NCI-H1694 (cell line): ENCODE data around the gene OTOG.
"Not testable (repeated sequence)": the region's sequence is repeated elsewhere in the genome, so short reads cannot be mapped to it uniquely, and the experiment has no call there.

Experiments
- DNase-seq: peaks from one replicate; lab custom pipeline; 2025; lab: John Stamatoyannopoulos, UW

OTOG gene

GRCh38 chr11:17605651-17606122 is 58.6 kb downstream of the OTOG start:
- no peak for DNase-seq

- no peak for DNase-seq
Measured at GRCh38 chr11:17606233-17607082, 59.4 kb downstream of the OTOG start.

GRCh38 chr11:17607083-17607429 is 60.0 kb downstream of the OTOG start:
- no peak for DNase-seq

- DNase-seq = no peak
Measured at GRCh38 chr11:17607591-17608570, 60.8 kb downstream of the OTOG start.

GRCh38 chr11:17608821-17609220 is 61.8 kb downstream of the OTOG start:
- no peak for DNase-seq

- DNase-seq = no peak
Measured at GRCh38 chr11:17609291-17610084, 62.4 kb downstream of the OTOG start.

GRCh38 chr11:17610085-17610894 is 63.2 kb downstream of the OTOG start:
- no peak for DNase-seq

GRCh38 chr11:17611049-17611448 is 64.0 kb downstream of the OTOG start:
- no peak for DNase-seq

GRCh38 chr11:17611503-17612220 is 64.6 kb downstream of the OTOG start:
- DNase-seq = no peak

- no peak for DNase-seq
Measured at GRCh38 chr11:17612221-17613188, 65.4 kb downstream of the OTOG start.

GRCh38 chr11:17613428-17613962 is 66.4 kb downstream of the OTOG start:
- no peak for DNase-seq

- no peak for DNase-seq
Measured at GRCh38 chr11:17613983-17614382, 66.9 kb downstream of the OTOG start.

GRCh38 chr11:17622711-17623110 is 75.7 kb downstream of the OTOG start:
- not testable (repeated sequence) for DNase-seq

- DNase-seq = no peak
Measured at GRCh38 chr11:17629113-17629512, 82.1 kb downstream of the OTOG start.

- DNase-seq = no peak
Measured at GRCh38 chr11:17630936-17631335, 83.9 kb downstream of the OTOG start.

- no peak for DNase-seq
Measured at GRCh38 chr11:17631702-17632365, 84.8 kb downstream of the OTOG start.

- no peak for DNase-seq
Measured at GRCh38 chr11:17633279-17633986, 86.4 kb downstream of the OTOG start.
